CD4-positive, alpha-beta T cell treated with Interferon gamma for 1 hour (primary cell): ENCODE data around the gene GOLGA8A.
"Not testable (repeated sequence)": the region's sequence is repeated elsewhere in the genome, so short reads cannot be mapped to it uniquely, and the experiment has no call there.

Experiments
- DNase-seq: peaks from one replicate; pipeline ENCODE4 v3.0.0-alpha.2; 2020

GOLGA8A gene

GRCh38 chr15:34408973-34409372 is 28.6 kb downstream of the GOLGA8A start:
- not testable (repeated sequence) for DNase-seq

GRCh38 chr15:34403899-34404298 is 33.7 kb downstream of the GOLGA8A start:
- DNase-seq = not testable (repeated sequence)

GRCh38 chr15:34403160-34403598 is 34.4 kb downstream of the GOLGA8A start:
- not testable (repeated sequence) for DNase-seq

DNA sequence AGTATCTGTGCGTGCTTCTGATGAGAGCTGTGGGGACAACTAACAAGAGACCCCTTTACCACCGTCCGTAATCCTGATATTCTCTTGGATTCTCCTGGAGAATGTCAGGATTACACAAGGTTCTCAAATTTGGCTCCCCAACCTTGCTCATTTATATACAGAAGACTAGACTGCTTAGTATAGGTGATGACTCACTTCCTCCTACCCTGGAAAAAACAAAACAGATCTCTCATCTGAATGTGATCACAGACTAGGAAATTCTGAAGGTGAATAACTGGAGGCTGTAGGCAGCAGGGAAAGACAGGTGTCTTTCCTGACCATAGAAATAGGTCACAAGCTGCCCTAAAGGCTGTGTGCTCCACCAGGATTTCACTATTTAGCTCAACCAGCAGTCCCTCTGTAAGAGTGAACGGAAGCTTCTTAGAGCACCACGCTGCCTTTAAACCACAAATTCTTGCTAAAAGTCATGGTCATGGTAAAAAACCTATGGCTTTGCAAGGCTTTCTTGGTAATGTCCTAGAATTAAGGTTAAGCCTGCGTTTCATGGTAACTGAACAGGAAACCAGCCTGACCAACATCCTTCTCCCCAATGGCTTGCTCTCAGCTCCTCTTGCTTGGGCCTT is 39.9 kb downstream of the GOLGA8A start:
- not testable (repeated sequence) for DNase-seq

GRCh38 chr15:34392981-34393380 is 44.6 kb downstream of the GOLGA8A start:
- not testable (repeated sequence) for DNase-seq

DNA sequence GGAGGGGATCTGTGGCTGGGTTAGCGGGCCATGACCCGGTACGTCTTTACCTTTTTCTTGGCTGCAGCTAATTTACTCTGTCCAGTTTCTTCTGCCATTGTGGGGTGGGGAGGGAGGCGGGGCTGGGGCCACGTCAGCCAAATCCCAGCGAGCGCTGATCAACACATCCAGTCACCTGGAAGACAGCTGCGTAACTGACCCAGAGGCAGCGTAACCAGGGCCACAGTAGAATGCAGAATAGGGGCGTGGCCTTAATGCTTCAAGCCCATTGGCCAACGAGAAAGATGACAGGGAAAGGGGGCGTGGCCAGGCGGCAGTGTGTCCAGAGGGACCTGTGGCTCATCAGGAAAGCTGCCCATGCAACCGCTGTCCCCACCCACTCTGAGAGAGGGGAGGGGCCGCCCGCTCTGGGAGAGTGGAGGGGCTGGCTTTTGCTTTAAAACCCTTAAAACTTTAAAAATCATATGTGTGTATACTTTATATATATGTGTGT is 48.0 kb downstream of the GOLGA8A start:
- DNase-seq = not testable (repeated sequence)
